ENCODE measurements around the gene LMAN2.

DNA sequence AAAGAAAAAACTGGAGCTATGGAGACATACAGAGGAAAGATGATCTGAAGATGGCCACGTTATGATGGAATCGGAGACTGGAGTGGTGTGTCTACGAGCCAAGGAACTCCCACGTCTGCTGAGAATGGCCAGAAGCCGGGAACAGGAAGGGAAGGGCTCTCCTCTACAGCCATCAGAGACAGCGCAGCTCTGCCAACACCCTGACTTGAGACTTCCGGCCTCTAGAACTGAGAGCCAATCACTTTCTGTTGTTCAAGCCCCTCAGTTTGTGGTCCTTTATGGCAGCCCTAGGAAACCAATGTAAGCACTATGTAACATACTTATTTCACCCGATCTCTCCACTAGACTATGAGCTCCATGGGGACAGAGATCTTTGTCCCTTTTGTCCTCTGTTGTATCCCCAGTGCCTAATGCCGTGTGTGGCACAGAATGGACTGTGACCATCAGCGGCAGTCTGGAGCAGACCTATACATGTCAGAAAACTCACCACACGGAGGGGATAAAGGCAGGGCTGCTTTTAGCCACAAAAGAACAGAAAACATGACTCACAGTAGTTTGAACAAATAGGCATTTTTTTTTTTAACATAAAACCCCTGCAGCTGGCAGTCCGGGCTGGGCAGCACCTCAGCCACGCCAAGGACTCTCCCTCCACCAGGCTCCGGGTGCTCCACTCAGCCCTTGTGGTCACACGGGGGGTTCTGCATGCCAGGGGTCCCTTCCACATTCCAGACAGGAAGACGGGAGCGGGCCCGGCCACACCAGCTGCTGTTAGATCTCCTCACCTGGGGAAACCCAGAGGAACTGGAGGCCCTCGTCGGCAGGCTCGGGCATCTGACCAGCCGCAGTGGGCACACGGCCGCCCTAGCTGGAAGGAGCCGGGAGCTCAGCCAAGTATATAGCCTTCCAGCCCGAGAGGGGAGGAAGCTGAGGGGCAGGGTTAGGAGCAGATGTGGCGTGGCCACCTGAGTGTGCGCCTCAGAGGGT is 23.6 kb downstream of the LMAN2 start:
- TF ChIP-seq, protein P1, sequence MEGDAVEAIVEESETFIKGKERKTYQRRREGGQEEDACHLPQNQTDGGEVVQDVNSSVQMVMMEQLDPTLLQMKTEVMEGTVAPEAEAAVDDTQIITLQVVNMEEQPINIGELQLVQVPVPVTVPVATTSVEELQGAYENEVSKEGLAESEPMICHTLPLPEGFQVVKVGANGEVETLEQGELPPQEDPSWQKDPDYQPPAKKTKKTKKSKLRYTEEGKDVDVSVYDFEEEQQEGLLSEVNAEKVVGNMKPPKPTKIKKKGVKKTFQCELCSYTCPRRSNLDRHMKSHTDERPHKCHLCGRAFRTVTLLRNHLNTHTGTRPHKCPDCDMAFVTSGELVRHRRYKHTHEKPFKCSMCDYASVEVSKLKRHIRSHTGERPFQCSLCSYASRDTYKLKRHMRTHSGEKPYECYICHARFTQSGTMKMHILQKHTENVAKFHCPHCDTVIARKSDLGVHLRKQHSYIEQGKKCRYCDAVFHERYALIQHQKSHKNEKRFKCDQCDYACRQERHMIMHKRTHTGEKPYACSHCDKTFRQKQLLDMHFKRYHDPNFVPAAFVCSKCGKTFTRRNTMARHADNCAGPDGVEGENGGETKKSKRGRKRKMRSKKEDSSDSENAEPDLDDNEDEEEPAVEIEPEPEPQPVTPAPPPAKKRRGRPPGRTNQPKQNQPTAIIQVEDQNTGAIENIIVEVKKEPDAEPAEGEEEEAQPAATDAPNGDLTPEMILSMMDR (IDR thresholded peaks at IDR 0.05) = no peak
- no peak for TF ChIP-seq POLR2A (IDR thresholded peaks at IDR 0.05)
